Thymus (tissue), 11 donors: Measurements from ENCODE around the gene LAMA2. TPM values are rescaled to one million over a fixed set of nuclear protein-coding genes. Genes with fewer than 3 reads are reported as not detected.

Experiments
- DNase-seq, 9 donors: peaks; one replicate each; pipeline ENCODE4 v3.0.0-alpha.2; 2013; ENCODE audit warnings: low spot score in 9 of 9, low read depth in 6 of 9, missing footprints in 1 of 9
- H3K27ac ChIP-seq, 2 donors: one replicate each; pipeline ENCODE4 v1.5.1; 2013; ENCODE audit warnings: control low read depth in 1 of 2, low read depth in 1 of 2, low read length in 1 of 2, mild to moderate bottlenecking in 1 of 2, moderate library complexity in 1 of 2
- H3K27me3 ChIP-seq, 2 donors: one replicate each; pipeline ENCODE4 v1.5.1; 2013; ENCODE audit warnings: low read length in 1 of 2; ENCODE audit not compliant: control insufficient read depth in 2 of 2, insufficient read depth in 1 of 2
- H3K36me3 ChIP-seq, 2 donors: one replicate each; pipeline ENCODE4 v1.5.1; 2013; ENCODE audit warnings: low read length in 1 of 2, mild to moderate bottlenecking in 1 of 2, moderate library complexity in 1 of 2; ENCODE audit not compliant: control insufficient read depth in 2 of 2, insufficient read depth in 2 of 2
- H3K4me1 ChIP-seq, 2 donors: one replicate each; pipeline ENCODE4 v1.5.1; 2013; ENCODE audit warnings: low read length in 2 of 2; ENCODE audit not compliant: control insufficient read depth in 2 of 2, insufficient read depth in 2 of 2
- H3K4me3 ChIP-seq, 2 donors: one replicate each; pipeline ENCODE4 v1.5.1; 2013; ENCODE audit warnings: low read length in 2 of 2, control low read depth in 1 of 2, mild to moderate bottlenecking in 1 of 2
- H3K9me3 ChIP-seq, 2 donors: one replicate each; pipeline ENCODE4 v1.5.1; 2013; ENCODE audit warnings: low read length in 1 of 2, mild to moderate bottlenecking in 1 of 2; ENCODE audit not compliant: control insufficient read depth in 2 of 2, insufficient read depth in 1 of 2
- WGBS: extraction: QIAGEN DNeasy Blood & Tissue Kit; methylation state at CpG from one replicate; pipeline ENCODE4 v1.1.7; 2013; 5-methylcytosine and 5-hydroxymethylcytosine counted together
- polyA plus RNA-seq: library from polyadenylated mRNA; stranded (reverse); fragments of 200-250 nt; gene quantifications from one replicate; pipeline ENCODE4 v1.2.3, GENCODE V29; 2013
- total RNA-seq: library from RNA; stranded (reverse); fragments of 120-200 nt; gene quantifications from one replicate; pipeline ENCODE4 v1.2.4, GENCODE V29; 2013
- donor health status: healthy.

LAMA2 gene
- total and polyA plus RNA-seq, 2 donors: 2.4 to 4.0 TPM

GRCh38 chr6:129133770-129134192 is 250.8 kb downstream of the LAMA2 start:
- Histone ChIP-seq H3K9me3 (no peaks in the 10 kb centered on the region), H3K27ac (no peak overlapping the region), H3K4me3 (no peak overlapping the region), H3K36me3 (no peaks in the 10 kb centered on the region), H3K4me1 (no peaks in the 10 kb centered on the region), H3K27me3 (no peaks in the 10 kb centered on the region)
- no peak for DNase-seq
- 51% methylated on average over 5 of the region's 5 CpGs for WGBS

GRCh38 chr6:129134535-129134934 is 251.6 kb downstream of the LAMA2 start:
- H3K4me3 ChIP-seq: no peak overlapping the region
- H3K27ac ChIP-seq: no peak overlapping the region
- H3K4me1 ChIP-seq: no peaks in the 10 kb centered on the region
- H3K27me3 ChIP-seq: no peaks in the 10 kb centered on the region
- no peaks in the 10 kb centered on the region for H3K9me3 ChIP-seq
- H3K36me3 ChIP-seq: no peaks in the 10 kb centered on the region
- no peak for DNase-seq

DNA sequence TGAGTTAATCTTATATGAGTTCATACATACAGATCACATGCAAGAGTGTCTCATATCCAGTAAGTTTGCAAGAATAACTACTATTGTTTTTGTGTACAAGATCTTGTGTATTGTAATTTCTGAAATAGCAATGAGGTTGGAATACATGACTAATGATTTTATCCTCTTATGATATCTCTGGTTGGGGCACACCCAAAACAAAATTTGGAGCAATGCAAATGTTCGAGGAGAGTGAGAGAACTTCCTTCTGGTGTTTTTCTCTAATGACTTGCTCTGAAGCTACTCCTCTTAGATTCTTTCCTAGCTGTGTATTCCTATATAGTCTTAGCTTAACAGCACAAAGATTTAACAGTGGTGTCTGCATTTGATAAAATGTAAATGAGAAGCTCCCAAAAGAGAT is 252.5 kb downstream of the LAMA2 start:
- Histone ChIP-seq H3K9me3 (no peaks in the 10 kb centered on the region), H3K27ac (no peak overlapping the region), H3K36me3 (no peaks in the 10 kb centered on the region), H3K4me3 (no peak overlapping the region), H3K4me1 (no peaks in the 10 kb centered on the region), H3K27me3 (no peaks in the 10 kb centered on the region)
- no peak for DNase-seq
- WGBS: 83% methylated on average over 1 of the region's 1 CpG

GRCh38 chr6:129136751-129137150 is 253.8 kb downstream of the LAMA2 start:
- 92% methylated on average over 4 of the region's 4 CpGs for WGBS

DNA sequence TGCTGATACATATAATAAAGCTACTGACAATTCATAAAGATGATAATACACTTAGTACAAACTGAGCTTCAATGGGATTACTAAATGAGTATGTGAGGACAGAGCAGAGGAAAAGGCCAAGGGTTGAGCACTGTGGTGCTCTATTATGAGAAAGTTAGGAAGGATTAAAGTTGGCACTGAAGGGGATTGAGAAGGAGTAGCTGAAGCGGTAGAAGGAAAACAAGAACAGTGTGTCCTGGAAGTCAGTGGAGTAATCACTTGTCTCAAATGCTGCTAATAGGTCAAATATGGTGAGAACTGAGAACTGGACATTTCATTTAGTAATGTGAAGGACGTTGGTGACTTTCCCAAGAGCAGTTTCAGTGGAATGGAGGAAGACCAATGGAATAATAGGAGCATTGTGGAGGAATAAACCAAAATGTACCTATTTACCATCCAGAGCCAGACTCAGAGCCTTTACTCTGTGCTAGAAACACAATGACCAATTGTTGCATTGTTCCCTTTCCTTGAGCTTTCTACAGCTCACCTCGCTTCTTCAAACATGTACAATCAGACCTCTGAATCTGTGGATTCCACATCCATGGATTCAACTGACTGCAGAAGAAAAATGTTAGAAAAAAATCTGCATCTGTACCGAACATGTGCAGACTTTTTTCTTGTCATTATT is 255.9 kb downstream of the LAMA2 start:
- Histone ChIP-seq H3K9me3 (no peaks in the 10 kb centered on the region), H3K36me3 (no peaks in the 10 kb centered on the region), H3K27me3 (no peaks in the 10 kb centered on the region), H3K27ac (no peak overlapping the region), H3K4me1 (no peaks in the 10 kb centered on the region), H3K4me3 (no peak overlapping the region)
- WGBS: 75% methylated on average over 4 of the region's 4 CpGs
- DNase-seq: no peak

More at GRCh38 chr6:129136751-129137150, 253.8 kb downstream of the LAMA2 start:
- H3K36me3 ChIP-seq: no peaks in the 10 kb centered on the region
- no peak for DNase-seq
- H3K27me3 ChIP-seq: no peaks in the 10 kb centered on the region
- H3K27ac ChIP-seq: no peak overlapping the region
- H3K4me1 ChIP-seq: no peaks in the 10 kb centered on the region
- no peaks in the 10 kb centered on the region for H3K9me3 ChIP-seq
- no peak overlapping the region for H3K4me3 ChIP-seq

- 63% methylated on average over 2 of the region's 2 CpGs for WGBS
- DNase-seq: no peak
- no peak overlapping the region for H3K27ac ChIP-seq
- H3K27me3 ChIP-seq: no peaks in the 10 kb centered on the region
- H3K4me1 ChIP-seq: no peaks in the 10 kb centered on the region
- no peak overlapping the region for H3K4me3 ChIP-seq
- H3K9me3 ChIP-seq: no peaks in the 10 kb centered on the region
- H3K36me3 ChIP-seq: no peaks in the 10 kb centered on the region
Measured at GRCh38 chr6:129140526-129140925, 257.6 kb downstream of the LAMA2 start.

GRCh38 chr6:129141499-129141898 is 258.6 kb downstream of the LAMA2 start:
- DNase-seq: no peak
- H3K27ac ChIP-seq: no peak overlapping the region

DNA sequence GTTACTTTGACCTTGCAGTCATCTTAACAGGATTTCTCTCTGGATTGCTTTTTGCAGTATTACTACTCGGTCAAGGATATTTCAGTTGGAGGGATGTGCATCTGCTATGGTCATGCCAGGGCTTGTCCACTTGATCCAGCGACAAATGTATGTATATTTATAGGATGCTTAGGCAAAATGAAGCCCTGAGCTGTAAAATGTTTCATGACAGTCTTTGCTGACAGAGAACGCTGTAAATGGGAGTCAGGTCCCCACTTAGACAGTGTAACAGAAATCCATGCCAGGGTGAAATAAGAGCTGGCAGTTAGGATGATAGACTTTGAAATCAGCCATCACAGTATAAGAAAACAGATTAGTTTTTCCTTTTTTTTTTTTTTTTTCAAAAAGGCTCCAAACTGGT is 264.0 kb downstream of the LAMA2 start:
- no peaks in the 10 kb centered on the region for H3K36me3 ChIP-seq
- no peaks in the 10 kb centered on the region for H3K27me3 ChIP-seq
- H3K4me3 ChIP-seq: no peak overlapping the region
- no peaks in the 10 kb centered on the region for H3K4me1 ChIP-seq
- H3K27ac ChIP-seq: no peak overlapping the region
- DNase-seq: no peak
- WGBS: 82% methylated on average over 3 of the region's 3 CpGs
- no peaks in the 10 kb centered on the region for H3K9me3 ChIP-seq

More at GRCh38 chr6:129141499-129141898, 258.6 kb downstream of the LAMA2 start:
- Histone ChIP-seq H3K4me3 (no peak overlapping the region), H3K27me3 (no peaks in the 10 kb centered on the region), H3K36me3 (no peaks in the 10 kb centered on the region), H3K9me3 (no peaks in the 10 kb centered on the region), H3K4me1 (no peaks in the 10 kb centered on the region)
- 73% methylated on average over 1 of the region's 1 CpG for WGBS

DNA sequence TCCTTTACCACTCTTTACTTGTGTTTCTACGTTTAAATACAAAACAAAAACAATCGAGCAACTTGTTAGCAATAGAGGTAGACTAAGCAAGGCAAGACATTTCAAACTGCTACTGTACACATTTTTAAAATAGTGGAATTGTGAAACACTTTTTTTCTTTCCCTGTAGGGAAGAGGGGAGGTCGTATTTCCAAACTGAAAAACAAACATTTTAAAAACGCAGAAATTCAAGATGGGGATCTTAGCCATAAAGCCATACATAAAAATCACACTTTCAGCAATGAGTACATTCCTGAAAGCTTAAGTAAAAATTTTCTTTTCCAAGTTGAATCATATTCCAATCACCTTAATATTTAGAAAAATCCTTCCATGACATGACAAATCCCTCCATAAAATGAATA is 267.6 kb downstream of the LAMA2 start:
- Histone ChIP-seq H3K36me3 (no peaks in the 10 kb centered on the region), H3K9me3 (no peaks in the 10 kb centered on the region), H3K27me3 (no peaks in the 10 kb centered on the region), H3K4me3 (no peak overlapping the region), H3K4me1 (no peaks in the 10 kb centered on the region), H3K27ac (no peak overlapping the region)
- DNase-seq: no peak
- WGBS: 89% methylated on average over 4 of the region's 4 CpGs
